GM04503 (cell line): ENCODE results near the gene ITGB1BP1.

Experiments used
- DNase-seq: peaks from one replicate; pipeline ENCODE4 v3.0.0-alpha.2; 2012; ENCODE audit warnings: low read depth

Gene ITGB1BP1

GRCh38 chr2:9424447-9425164 is 1.3 kb upstream of the ITGB1BP1 start:
- no peak for DNase-seq

GRCh38 chr2:9423922-9424272 is 569 bp upstream of the ITGB1BP1 start:
- DNase-seq: no peak

- no peak for DNase-seq
These were observed 818 bp downstream of the ITGB1BP1 start for GRCh38 chr2:9422321-9423099.

GRCh38 chr2:9420495-9420894 is 2.8 kb downstream of the ITGB1BP1 start:
- DNase-seq: no peak

GRCh38 chr2:9419541-9419940 is 3.8 kb downstream of the ITGB1BP1 start:
- DNase-seq: no peak

- no peak for DNase-seq
These were observed 4.6 kb downstream of the ITGB1BP1 start for GRCh38 chr2:9418746-9419145.

GRCh38 chr2:9417725-9418124 is 5.6 kb downstream of the ITGB1BP1 start:
- no peak for DNase-seq

GRCh38 chr2:9416962-9417316 is 6.4 kb downstream of the ITGB1BP1 start:
- DNase-seq: no peak

- no peak for DNase-seq
These were observed 6.9 kb downstream of the ITGB1BP1 start for GRCh38 chr2:9416267-9416961.

- DNase-seq: no peak
These were observed 7.7 kb downstream of the ITGB1BP1 start for GRCh38 chr2:9415516-9416169.

- DNase-seq: no peak
These were observed 10.5 kb downstream of the ITGB1BP1 start for GRCh38 chr2:9412781-9413180.

GRCh38 chr2:9410108-9410507 is 13.2 kb downstream of the ITGB1BP1 start:
- DNase-seq: no peak

GRCh38 chr2:9408641-9409151 is 14.6 kb downstream of the ITGB1BP1 start:
- no peak for DNase-seq

GRCh38 chr2:9407363-9407811 is 15.9 kb downstream of the ITGB1BP1 start:
- no peak for DNase-seq

- DNase-seq: no peak
These were observed 16.6 kb downstream of the ITGB1BP1 start for GRCh38 chr2:9406529-9407362.

GRCh38 chr2:9405636-9406035 is 17.7 kb downstream of the ITGB1BP1 start:
- DNase-seq: no peak

GRCh38 chr2:9404451-9404850 is 18.9 kb downstream of the ITGB1BP1 start:
- DNase-seq: no peak

GRCh38 chr2:9403924-9404323 is 19.4 kb downstream of the ITGB1BP1 start:
- DNase-seq: no peak

- no peak for DNase-seq
These were observed 21.5 kb downstream of the ITGB1BP1 start for GRCh38 chr2:9401646-9402371.

- no peak for DNase-seq
These were observed 22.2 kb downstream of the ITGB1BP1 start for GRCh38 chr2:9401059-9401547.
